Skeletal muscle cell (primary cell): ENCODE results near the gene NRN1L.
"Not testable (repeated sequence)": the region's sequence is repeated elsewhere in the genome, so short reads cannot be mapped to it uniquely, and the experiment has no call there.

ENCODE experiments used
- DNase-seq: peaks from one replicate; pipeline ENCODE4 v3.0.0-alpha.2; 2010; ENCODE audit warnings: low read depth
- H3K4me3 ChIP-seq: 2 replicates; pipeline ENCODE4 v1.5.1; 2011; ENCODE audit warnings: low read depth, mild to moderate bottlenecking, control low read depth, low read length, moderate library complexity

NRN1L gene

DNA sequence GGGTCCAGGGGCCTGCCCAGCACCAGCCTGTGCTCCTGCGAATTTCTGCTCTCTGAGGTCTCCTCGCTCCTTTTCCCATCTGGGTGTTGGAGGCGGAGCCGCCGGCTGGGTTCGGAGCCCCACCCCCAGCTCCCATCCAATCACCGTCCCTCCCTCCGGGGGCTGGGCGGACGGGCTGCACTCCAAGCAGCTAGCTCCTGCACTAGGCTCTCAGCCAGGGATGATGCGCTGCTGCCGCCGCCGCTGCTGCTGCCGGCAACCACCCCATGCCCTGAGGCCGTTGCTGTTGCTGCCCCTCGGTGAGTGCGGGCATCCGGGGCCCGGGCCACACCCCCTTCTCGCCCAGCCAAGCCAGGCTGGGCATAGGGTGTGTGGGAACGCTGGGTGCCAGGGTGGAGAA is at the start of gene NRN1L:
Gene NRN1L (plus strand): TSS at position 202 of the 400 bp plus-strand sequence. CDS start 19 bp downstream, at position 221.
- no peak within 1 kb of the TSS for H3K4me3 ChIP-seq
- peak; percentile 66 for DNase-seq

DNA sequence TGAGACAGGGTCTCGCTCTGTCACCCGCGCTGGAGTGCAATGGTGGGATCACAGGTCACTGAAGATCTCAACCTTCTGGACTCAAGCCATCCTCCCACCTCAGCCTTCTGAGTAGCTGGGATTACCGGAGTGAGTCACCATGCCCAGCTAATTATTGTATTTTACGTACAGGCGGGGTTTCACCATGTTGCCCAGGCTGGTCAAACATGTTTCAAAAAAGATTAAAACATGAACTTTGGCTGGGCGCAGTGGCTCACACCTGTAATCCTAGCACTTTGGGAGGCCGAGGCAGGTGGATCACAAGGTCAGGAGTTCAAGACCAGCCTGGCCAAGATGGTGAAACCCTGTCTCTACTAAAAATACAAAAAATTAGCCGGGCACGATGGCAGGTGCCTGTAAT is 47.5 kb upstream of the NRN1L start:
- not testable (repeated sequence) for DNase-seq, H3K4me3 ChIP-seq

DNA sequence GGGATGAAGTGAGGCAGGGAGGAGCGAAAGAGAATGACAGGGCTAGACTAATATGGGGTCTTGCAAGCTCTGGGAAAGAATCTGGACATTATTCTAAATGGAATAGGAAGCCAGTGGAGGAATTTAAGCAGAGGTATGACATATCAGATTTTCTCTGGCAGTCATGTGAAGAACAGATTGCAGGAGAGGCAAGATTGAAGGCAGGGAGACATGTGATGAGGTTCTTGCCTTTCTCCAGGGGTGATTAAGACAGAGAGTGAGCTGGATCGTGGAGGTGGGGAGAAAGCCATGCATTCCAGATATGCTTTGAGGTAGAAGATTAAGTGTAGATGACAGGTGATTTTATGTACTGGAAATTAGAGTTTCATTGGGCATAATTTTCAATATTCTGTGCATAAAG is 46.9 kb upstream of the NRN1L start:
- H3K4me3 ChIP-seq, result no peak overlapping the region
- DNase-seq, result no peak

DNA sequence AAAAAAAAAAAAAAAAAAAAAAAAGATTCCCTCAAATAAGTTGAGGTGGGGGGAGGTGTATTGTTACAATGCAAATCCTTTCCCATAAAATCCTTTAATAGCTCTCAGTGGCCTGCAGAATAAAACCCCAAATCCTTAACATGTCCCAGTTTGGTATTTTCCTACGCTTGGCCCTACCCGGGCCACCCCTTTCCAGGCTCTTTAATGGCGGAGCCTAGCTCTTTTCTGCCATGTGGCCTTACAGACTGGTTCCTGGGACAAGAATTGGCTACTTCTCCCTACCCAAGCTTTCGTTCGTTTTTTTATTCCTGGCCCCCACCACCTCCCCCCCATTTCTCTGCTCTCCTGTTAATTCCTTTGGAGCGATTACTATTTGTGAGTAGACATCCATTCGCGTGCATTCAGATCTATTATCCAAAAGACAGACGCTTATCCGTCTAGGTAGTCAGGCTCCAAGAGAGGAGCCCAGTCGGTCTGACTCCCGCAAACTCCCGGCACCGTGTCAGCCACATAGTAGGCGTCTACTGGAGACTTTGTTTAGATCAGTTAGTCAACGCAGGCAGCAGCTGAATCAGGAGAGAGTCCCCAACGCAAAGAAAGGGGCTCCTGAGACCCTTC is 43.4 kb upstream of the NRN1L start:
- DNase-seq, result no peak
- H3K4me3 ChIP-seq, result peak overlapping the region; percentile 75

DNA sequence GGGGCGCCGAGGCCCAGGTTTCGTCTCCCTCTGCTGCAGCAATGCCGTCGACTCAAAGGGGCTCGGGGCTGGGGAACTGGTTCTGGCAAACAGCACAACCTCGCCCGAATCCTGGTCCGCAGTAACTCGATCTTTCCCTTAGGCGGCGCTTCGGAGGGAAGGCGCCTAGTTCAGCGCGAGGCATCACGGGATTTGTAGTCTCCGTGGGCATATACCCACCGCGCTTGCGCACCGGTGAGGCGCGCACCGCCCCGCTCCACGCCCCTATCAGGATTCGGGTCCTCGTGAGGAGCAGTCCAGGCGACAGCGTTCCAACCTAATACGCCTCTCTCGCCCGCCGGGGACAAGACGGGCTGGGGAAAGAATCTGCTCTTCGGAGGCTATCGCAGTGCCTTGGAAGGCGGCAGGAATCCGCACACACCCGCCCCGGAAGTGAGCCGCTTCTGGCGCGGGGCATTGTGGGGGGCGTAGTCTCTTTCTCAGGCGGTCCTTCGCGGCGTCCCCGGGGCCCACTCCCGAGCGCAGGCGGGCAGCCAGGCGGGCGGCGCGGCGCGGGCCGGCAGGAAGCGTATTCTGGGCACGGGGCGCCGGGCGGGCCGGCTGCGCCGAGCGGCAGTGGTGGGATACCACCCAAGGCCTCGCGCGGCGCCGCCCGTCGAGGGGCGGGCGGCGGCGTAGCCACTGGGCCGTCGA is 42.7 kb upstream of the NRN1L start, which contains the start of gene THAP11:
Gene THAP11 (plus strand): TSS at position 505 of the 693 bp plus-strand sequence. CDS start 235 bp downstream, outside the sequence.
- H3K4me3 ChIP-seq, result peak within 1 kb of the TSS; percentile 75
- peak; percentile 74 for DNase-seq

DNA sequence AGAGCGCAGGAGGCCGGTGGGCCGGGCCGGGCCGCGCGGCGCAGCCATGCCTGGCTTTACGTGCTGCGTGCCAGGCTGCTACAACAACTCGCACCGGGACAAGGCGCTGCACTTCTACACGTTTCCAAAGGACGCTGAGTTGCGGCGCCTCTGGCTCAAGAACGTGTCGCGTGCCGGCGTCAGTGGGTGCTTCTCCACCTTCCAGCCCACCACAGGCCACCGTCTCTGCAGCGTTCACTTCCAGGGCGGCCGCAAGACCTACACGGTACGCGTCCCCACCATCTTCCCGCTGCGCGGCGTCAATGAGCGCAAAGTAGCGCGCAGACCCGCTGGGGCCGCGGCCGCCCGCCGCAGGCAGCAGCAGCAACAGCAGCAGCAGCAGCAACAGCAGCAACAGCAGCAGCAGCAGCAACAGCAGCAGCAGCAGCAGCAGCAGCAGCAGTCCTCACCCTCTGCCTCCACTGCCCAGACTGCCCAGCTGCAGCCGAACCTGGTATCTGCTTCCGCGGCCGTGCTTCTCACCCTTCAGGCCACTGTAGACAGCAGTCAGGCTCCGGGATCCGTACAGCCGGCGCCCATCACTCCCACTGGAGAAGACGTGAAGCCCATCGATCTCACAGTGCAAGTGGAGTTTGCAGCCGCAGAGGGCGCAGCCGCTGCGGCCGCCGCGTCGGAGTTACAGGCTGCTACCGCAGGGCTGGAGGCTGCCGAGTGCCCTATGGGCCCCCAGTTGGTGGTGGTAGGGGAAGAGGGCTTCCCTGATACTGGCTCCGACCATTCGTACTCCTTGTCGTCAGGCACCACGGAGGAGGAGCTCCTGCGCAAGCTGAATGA is 42.0 kb upstream of the NRN1L start:
- no peak for DNase-seq
- H3K4me3 ChIP-seq, result peak overlapping the region; percentile 75

DNA sequence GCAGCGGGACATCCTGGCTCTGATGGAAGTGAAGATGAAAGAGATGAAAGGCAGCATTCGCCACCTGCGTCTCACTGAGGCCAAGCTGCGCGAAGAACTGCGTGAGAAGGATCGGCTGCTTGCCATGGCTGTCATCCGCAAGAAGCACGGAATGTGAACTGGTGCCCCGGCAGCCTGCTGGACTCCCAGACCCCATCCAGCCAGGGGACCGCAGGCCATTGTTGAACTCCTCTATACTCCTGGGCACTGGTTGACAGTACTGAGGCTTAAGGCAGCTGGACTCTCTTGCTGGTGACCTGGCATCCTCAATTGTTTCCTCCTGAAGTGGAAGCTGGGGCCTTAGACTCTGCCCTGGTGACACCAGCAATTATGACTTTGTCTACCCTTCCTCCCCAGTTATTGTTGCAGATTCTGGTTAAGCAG is 41.3 kb upstream of the NRN1L start:
- H3K4me3 ChIP-seq, result peak overlapping the region; percentile 75
- no peak for DNase-seq

DNA sequence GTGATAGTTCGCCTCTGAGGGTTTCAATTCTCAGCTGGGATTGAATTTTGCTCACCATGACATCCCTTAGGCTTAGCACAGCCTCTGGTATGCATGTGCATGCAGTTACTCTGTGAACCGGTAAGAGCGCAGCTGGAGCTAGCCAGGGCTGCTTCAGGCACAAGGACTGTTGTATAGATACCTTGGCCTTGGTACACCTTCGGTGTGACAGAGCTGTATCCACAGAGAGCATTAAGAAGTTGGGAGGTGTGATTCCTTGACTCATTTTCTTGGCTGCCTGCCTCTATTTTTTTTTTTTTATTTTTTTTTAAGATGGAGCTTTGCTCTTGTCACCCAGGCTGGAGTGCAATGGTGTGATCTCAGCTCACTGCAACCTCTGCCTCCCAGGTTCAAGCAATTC is 40.2 kb upstream of the NRN1L start:
- DNase-seq, result no peak
- peak overlapping the region; percentile 7 for H3K4me3 ChIP-seq

DNA sequence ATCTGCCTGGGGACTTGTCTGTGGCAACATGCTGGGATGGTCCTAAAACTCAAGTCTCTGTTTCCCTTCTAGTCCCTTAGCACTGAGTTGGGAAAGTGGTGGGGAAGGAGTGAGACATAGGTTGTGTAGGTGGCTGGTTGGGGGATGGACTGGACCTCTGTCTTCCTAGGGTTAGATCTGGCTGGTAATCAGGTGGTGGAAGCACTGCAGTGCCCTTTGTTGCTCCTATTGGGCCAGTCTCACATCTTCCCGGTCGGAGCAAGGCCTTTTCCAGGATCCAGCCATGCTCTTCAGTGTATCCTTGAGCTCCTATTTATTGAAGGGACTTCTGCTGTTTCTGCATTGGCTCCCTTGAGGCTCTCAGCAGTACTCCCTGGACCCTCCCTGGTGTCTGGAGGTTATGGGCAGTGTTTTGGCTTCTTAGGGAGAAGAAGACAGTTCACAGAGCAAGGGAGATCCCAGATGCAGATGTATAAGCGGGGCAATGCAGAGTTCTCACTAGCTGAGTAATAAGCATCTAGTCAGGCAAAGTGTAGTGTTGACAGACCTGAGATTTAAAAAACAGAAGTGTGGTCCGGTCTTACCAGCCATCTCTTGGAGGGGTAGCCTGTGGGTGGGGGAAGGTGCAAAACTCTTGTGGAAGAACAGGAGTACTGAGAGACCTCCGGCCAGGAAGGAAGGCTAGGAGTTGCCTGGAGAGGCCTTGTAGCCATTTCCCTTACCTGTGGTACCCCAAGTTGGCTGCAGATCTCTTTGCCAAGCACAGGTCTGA is 39.2 kb upstream of the NRN1L start:
- DNase-seq, result no peak
- peak overlapping the region; percentile 92 for H3K4me3 ChIP-seq

DNA sequence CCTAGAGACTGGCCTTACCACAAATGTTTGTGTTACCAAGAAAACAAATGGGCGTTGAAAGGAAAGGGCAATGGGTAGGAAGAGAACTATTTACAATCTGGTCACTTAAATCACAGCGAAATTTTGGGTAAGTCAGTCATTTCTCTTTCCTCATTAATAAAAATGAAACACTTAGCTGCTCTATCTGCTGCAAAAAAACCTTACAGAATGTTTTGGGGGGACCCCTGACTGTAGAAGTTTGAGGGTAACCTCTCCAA is 38.7 kb upstream of the NRN1L start:
- DNase-seq, result no peak
- H3K4me3 ChIP-seq, result peak overlapping the region; percentile 92

DNA sequence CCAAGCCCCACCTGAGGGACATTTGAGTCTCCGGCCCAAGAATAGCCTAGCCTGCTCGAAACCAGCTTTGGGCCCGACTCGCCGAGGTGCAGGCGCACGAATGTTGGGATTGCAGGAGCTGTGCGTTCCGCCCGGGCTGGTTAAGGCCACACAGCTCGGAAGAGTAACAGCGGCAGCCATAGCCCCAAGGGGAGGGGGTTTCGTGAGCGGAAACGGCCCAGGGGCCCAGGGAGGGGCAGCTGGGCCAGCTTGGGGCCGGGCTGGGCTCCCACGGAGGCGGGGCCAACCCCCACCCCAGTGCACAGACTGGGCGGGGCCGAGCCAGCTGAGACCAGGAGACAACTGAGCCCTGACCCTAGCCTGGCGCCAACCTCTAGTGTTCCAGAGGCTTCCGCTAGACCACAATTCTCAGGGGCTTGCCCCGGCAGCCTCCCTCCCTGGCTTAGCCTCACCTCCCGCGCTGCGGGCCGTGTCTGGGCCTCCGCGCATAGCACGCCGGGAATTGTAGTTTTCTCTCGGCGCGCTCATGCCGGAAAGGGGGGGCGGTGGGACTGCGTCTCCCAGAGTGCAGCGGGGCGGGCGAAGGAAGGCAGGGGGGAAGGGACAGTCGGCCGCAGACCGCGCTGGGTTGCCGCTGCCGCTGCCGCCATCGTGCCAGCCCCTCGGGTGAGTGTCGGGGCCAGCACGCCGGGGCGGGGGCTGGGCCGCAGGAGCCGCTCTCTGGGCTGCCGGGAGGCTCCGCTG is 38.2 kb upstream of the NRN1L start, which contains the start of gene NUTF2:
Gene NUTF2 (plus strand): TSS at position 614 of the 744 bp plus-strand sequence. CDS start 18,198 bp downstream, outside the sequence.
- H3K4me3 ChIP-seq, result peak within 1 kb of the TSS; percentile 92
- peak; percentile 70 for DNase-seq

DNA sequence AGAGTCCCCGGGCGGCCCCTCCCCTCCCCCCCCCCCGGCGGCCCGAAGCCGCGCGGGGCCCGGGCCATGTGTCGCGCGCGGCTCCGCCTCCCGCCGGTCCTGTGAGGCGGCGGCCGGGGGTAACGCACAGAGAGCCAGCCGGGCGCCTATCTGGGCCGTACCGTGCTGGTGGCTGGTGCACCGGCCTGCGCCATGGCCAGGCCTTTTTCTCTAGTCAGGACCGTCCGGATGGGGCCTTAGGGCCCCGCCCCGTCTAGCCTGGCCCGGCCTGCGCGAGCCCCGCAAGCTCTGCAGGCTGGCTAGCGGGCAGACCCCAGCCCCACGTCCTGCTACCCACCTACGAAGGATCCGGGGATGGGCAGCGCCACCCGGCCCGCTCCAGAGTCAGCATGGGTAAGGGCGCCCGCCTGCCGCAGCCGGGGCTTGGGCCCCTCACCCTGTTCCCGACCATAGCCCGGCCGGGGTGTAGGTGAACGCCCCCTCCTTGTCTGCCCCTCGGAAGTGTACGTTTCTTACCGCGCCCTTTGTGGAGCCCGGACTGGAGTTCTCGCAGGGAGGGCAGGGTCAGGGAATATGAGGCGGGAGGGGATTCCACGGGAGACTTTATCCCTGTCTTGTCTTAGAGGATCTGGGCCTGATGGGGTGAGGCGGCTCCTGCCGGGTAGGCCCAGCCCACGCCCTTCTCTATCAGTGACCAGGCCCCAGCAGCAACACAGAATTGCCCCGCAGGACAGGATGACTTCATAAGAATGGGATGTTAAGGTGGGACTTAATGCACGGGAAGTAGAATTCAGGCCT is 37.4 kb upstream of the NRN1L start, which contains the start of gene CENPT:
Gene CENPT (minus strand): TSS at position 630 of the 798 bp plus-strand sequence. CDS start 13,834 bp downstream, outside the sequence.
- H3K4me3 ChIP-seq, result peak within 1 kb of the TSS; percentile 92
- DNase-seq, result no peak

DNA sequence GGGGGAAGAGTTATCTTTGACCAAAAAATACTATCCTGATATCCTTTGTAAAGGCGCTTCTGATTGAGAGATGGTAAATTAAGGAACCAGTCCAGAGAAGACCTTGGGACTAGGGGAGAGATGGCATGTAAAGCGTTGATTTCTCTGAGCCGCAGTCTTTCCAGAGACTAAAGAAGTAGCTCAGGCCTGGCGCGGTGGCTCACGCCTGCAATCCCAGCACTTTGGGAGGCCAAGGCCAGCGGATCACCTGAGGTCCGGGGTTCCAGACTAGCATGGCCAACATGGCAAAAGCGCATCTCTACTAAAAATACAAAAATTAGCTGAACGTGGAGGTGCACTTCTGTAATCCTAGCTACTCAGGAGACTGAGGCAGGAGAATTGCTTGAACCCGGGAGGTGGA is 36.6 kb upstream of the NRN1L start:
- DNase-seq, result no peak
- peak overlapping the region; percentile 92 for H3K4me3 ChIP-seq

DNA sequence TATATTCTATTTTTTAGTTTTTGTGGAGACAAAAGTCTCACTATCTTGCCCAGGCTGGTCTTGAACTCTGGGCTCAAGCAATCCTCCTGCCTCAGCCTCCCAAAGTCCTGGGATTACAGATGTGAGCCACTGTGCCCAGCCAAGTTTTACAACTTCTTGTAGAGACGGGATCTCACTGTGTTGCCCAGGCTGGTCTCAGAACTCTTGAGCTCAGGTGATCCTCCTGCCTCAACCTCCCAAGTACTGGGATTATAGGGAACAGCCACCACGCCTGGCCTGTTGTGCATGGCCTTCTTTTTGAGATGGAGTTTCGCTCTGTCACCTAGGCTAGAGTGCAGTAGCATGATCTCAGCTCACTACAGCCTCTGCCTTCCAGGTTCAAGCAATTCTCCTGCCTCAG is 31.0 kb upstream of the NRN1L start:
- H3K4me3 ChIP-seq, result no peak overlapping the region
- DNase-seq, result no peak

DNA sequence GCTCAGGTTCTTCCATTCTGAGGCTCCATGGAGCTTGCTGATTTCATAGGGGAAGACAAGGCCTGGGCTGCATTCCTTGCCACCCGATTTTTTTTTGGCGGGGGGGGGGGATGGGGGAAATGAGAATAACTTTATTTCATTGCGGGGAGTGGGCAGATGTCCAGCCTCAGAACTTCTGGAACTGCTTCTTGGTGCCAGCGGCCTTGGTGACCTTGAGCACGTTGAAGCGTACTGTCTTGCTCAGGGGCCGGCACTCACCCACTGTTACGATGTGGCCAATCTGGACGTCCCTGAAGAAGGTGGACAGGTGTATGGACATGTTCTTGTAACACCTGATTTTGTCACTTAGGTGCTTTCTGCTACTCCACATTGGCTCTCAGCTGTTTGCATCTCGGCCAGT is 28.9 kb upstream of the NRN1L start:
- no peak overlapping the region for H3K4me3 ChIP-seq
- DNase-seq, result no peak

DNA sequence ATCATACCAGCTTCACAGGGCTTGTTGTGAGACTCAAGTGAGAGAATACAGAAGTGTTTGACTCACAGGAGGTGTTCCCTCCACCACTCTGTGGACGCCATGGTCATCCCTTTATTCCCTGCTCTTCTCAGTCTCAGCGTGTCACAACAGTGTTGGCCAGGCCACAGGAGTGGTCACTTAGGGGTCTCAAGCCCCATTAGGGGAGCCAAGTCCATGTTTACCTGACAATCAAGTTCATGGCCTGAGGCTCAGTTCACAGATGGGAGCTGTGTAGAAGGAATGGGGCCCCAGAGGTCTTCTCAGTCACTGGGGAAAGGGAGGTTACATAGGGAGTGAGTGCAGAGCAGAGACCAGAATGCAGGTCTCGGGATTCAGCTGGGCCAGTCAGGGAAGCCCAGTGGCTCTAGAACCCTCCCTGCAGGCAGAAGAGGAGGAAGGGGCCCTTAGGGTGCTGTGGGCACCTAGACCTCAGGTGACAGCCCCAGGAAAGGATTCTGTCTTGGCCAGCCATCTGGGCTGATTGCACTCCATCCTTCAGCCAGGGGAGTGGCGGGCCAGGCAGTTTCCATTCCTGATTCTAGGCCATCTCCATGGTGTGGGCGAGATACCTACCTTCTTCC is 27.6 kb upstream of the NRN1L start:
- H3K4me3 ChIP-seq, result no peak overlapping the region
- DNase-seq, result no peak

DNA sequence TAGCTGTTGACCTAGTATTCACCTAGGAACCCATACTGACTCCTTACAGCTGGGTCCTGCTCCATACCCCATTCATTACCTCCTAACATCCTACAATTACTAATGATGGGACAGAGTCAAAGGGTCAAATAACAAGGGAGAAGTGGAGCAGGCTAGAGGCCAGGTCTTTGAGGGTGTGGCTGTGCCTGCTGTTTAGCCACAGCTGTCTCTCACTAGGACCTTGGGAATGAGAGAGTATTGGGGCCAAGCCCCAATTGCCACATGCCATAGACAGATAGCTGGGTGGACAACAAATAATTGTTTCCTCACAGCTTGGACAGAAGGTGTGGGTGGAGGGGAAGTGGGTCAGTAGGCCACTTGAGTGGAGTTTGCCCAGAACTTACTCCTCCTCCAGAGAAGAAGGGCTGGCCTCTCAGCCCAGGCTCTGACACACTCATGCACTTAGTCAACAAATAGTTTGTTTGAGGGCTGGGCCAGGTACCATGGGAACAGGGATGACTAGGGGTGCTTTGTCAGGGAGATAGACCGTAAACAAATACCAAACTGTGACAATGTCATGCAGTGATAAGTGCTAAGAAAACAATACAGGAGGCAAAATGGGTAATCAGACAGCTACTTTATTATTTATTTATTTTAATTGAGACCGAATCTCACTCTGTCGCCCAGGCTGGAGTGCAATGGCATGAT is 27.0 kb upstream of the NRN1L start:
- H3K4me3 ChIP-seq, result no peak overlapping the region
- DNase-seq, result peak; percentile 53
